Superior temporal gyrus (tissue), 1 donor: ENCODE measurements around the gene CACNA1B.
"Not testable (repeated sequence)": the region's sequence is repeated elsewhere in the genome, so short reads cannot be mapped to it uniquely, and the experiment has no call there.

Experiments
- DNase-seq: peaks from one replicate; pipeline ENCODE4 v3.0.0-alpha.2; 2016; ENCODE audit errors: extremely low spot score

The CACNA1B gene

DNA sequence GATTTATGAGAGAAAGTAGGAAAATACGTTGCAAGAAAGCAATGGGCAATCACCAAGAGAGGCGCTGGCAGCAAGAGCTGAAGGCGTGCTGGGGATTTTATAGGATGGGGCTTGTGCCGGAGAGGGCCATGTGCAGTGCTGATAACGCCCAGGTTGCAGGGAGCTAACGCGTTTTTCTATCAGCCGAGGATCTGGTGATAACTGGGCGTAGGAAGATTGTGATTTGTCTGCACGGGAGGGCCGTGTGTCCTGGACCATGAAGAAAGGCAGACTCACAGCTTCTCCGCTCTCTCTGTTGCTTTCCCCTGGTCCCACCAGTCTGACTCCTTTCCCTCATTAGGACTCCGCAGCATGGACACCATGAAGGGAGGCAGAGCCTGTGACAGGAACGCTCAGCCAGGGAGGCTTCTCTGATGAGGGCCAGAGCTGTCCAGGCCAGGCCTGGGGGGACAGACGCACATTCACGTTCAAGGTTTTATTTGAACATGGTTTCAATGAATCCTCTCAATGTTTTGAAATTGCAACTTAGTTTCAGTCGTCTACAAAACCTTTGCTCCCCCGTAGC lies 11.9 kb upstream of the CACNA1B start:
- DNase-seq: no peak

DNA sequence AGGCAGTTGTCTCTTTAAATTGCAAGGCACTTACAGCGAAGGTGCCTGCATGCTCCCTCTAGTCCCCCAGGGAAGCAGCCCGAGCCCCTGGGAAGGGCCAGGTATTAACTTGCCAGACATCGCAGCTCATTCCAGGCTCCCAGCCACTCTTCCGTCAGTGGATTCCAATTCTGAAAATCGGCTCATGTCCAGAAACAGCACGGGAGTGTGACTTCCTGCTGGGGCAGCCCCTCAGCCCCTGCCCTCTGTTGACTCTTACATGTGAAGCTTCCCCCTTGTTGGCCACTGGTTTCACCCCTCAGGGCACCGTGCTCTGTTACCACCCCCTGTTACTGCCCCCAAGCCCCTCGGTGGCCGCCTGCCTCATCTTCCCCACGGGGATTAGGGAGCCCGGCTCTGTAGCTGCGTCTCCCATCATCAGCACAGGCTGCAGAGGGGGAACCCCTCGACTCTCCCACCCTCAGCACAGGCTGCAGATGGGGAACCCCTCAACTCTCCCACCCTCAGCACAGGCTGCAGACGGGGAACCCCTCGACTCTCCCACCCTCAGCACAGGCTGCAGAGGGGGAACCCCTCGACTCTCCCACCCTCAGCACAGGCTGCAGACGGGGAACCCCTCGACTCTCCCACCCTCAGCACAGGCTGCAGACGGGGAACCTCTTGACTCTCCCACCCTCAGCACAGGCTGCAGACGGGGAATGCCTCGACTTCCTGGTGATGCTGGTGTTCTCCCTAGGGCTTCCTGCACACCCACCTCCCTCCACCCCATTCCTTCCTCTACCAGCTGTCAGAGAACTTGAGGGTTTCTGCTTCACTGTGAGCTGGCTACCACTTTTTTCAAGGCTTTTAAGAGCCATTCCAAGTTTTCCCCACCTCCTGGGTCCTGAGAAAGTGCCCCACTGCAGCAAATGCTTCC lies 11.1 kb upstream of the CACNA1B start:
- DNase-seq: no peak

DNA sequence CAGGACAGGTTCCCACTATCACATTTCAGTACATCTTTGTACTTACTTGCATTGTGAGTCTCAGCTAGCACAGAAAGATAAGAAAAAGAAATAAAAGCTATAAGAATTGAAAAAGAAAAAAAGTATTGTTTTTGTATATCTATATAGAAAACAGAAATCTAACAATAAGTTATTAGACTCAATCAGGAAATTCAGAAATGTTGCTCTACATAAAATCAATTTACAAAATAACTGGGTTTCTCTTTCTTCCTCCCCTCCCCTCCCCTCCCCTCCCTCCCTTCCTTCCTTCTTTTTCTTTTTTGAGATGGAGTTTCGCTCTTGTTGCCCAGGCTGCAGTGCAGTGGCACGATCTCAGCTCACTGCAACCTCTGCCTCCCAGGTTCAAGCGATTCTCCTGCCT lies 7.2 kb upstream of the CACNA1B start:
- DNase-seq: no peak

DNA sequence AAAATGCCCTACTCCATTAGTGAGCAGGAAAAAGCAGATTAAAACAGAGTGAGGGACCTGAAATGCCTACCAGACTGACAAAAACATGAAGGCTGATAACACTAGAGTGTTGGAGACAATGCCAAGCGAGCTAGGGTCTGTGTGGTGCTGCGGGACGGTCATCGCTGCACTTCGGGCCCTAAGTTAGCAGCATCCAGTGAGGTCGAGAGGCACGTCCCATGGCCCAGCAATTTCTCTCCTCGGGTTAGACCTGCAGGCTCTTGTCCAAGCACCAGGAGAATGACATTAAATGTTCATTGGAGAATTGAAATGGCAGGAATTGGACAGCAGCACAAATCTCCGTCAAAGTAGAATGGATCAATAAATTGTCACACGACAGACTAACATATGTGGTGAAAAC lies 5.3 kb upstream of the CACNA1B start:
- no peak for DNase-seq

DNA sequence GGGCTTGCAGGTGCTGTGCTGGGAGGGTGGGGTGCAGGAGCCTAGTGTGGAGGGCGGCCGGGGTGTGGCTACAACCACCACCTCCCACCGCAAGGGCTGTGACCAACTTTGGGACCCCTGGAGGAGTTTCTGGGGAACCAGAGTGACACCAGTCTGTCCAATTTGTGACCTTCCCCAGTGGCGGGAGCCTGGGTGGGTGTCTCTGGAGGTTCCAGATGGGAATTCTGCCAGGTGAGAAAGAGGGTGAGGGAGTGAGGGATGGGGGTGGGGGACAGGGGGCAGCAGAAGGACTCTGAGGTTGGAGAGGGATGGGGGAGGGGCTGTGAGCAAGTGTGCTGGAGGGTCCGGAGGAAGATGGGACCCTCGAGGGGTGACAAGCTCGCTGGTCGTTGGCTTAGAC lies 4.2 kb upstream of the CACNA1B start:
- DNase-seq: no peak

DNA sequence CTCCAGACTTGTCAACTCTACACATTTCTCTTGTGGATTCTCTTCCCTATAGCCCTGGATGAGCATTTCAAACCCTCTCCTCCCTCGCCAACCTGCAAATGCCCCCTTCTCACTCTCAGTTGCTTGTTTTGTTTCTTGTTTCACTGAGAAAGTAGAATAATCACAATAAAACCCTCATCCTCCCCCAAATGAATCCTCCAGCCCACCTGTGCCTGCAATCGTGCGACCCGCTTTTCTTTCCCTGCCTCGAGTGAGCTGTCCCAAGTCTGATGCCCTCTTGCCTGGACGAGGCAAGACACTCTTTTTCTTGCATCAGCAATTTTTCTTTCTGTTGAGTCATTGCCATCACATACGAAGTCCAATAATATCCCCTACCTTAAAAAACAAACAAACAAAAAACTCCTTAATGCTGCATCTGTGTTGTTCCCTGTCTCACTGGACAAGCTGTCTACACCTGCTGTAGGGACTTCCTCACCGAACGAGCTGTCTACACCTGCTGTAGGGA lies 3.7 kb upstream of the CACNA1B start:
- no peak for DNase-seq

DNA sequence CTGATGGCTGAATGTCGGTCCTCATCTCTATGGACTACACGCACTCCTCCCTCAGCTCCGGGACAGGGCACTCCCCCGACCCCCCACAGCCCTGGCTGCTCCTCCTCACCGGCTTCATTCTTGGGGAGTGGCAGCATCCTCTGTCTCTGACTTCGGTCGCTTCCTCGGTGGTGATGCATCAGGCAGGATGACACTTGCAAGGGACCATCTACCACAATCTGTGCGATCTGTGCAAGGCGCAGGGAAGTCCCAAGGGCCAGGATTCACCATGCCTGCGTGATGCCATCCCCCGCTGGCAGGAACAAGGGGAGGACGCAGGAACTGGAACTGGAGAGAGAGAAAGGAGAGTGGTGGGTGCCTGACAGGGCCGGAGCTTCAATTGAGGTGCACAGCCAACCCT lies 2.2 kb upstream of the CACNA1B start:
- DNase-seq: no peak

DNA sequence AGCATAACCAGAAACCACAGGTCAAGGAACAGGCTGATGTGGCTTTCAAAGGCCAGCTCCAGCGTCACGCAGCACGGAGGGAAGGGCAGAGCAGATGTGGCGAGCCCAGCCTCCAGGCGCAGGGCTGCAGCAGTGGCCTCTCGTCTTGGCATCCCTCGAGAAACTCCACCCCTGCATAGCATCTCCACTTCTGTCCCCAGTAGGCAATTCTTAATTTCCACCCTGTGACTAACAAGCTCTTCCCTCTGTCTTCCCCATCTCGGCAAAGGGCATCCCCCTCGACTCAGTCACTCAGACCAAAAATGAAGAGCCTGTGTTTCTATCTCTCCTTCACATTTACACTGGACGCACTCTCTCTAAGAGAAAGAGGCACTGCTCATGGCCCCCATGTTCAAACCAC lies 1.7 kb upstream of the CACNA1B start:
- DNase-seq: no peak

DNA sequence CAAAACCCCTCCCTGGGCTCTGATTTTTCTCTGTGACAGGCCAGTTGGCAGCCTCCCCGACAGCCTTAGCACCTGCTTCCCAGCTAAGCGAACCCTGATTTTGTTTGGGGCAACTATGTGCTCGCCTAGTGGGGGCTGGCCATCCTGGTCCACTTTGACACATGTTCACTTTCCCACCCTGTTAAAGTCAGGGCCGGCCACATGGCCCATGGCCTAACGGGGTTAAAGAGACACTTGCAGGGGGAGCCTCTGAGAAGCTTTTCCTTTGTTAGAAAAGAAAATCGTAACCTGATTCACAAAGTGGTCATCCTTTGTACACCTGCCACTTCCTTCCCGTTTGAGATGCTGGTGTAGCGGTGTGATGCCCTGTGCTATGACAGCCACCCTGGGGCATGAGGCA lies 1.3 kb upstream of the CACNA1B start:
- DNase-seq: no peak

DNA sequence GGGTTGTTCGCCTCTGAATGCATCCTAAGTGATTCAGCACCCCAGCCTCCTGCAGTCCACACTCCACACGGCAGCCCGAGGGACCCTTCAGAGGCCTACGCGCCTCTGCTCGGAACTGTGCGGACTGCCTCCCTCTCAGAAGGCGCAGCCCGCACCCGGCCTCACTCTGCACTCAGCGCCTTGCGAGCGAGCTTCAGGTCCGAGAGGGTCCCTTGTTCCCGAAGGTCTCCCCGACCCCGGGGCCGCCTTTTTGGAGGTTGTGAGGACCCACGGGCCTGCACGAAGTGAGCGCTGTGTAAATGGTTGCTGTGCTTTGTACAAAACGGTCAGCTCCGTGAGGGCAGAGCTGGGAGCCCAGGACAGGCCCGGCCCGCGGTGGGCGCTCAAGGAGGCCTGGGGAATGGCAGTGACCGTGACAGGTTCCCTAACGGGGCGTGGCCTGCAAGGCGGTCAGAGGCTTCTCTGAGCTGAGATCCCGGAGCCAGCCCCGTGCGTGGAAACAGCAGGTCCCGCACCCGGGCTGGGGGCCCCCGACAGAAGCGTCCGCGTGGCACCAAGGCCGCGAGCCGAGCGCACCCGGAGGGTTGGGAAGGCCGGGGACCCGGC lies 698 bp upstream of the CACNA1B start:
- no peak for DNase-seq

DNA sequence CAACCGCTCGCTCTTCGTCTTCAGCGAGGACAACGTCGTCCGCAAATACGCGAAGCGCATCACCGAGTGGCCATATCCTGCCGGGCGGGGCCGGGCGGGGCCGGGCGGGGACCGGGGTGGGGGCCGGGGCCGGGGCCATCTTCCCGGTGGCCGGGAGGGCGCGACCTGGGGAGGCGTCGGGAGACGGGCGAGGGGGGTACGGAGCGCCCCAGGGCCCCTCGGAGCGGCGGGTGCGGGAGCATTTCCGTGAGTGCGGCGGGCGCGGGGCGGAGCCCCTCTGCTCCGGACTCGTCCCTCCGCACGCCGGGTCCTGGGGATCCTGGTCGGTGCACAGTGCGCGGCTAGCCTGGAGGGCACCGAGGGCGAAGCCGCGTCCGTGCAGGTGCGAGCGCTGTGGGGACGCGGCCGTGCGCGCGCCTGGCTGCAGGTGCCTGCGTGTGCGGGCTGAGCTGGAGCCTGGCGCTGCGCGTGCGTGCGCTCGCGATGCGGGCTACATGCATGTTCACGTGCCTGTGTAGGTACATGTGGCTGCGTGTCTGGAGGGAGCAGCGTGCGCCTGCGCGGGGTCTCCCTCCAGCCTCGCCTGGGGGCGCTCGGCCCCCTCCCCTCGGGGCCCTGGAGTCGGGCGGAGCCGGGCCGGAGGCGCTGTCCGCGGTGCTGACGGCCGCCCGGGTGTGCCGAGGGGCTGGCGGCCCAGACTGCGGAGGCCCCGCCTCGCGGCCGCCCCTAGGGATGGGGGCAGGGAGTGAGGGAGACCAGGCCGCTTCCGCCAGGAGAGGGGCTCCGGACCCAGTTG lies 762 bp downstream of the CACNA1B start:
- no peak for DNase-seq

DNA sequence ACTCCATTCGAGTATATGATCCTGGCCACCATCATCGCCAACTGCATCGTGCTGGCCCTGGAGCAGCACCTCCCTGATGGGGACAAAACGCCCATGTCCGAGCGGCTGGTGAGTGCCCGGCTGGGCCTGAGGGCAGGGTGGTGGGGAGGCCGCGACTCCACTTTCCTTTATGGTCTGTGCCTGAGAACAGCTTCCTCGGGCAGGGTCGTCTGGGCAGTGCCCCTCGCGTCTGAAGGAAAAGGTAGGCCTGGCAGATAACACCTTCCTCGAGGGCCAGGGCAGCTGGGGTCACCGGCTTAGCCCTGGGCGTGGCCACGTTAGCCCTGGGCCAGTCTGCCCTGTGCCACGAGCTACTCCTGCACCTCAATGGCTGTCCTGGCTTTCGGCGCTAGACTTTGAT lies 1.5 kb downstream of the CACNA1B start:
- DNase-seq: no peak

DNA sequence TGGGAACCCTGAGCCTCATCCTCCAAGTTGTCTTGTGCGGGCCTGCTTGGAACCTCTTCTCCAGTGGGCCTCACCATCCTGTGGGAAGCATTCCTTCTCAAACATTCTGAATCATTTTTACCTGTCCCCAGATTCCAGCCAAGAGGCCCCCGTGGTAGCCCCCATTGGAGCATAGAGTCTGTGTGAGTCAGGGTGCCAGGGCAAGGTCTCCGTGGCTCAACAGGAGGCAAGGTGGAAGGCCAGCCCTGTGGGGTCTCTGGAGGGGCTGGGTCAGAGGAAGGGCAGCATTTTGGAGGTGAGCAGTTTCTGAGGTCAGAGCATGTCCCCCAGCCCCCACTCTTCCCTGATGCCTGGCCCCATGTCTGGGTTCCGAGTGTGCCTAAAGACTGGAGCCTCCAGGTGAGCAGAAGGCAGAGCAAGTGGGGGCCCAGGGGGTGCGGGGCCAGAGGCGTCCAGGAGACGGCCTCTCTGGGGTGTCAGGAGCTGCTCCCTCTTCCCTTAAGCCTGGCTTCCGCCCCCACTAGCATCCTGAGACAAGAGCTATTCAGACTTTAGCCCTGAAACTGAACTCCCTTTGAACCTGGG lies 2.1 kb downstream of the CACNA1B start:
- DNase-seq: no peak

DNA sequence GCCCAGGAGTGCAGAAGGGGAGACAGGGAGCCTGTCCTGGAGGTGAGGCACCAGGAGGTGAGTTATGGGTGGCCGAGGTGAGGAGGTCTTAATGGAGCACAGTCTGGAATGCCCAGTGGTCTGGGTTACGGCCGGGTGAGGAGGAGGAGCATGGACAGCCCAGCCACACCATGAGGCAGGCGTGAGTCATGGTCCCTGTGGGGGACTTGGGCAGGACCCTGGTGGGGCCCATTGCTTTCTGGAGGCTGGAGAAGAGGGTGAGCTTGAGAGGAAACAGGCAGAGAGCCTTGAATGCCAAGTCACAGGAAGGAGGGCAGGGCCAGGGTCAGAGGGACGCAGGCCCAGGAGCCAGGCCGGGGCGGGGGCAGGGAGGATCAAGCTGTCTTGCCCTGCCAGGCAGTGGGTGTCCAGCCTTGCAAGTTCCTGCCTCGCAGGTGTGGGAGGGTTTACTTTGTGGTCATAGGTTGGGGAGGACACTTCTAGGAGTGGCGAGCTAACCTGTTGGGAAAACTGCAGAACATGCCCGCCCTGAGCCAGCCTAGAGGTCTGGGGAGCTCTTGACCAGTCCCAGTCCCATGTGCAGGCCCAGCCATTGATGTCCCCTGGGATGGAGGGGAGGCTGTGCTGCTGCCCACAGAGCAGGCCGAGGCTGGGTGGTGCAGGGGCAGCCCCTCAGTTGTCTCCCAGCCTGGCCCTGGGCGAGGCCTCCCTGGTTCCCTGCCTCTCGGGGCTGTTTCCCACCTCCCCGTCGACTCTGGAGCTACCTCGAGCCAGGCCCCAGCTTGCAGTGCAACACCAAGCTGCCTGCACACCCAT lies 2.8 kb downstream of the CACNA1B start:
- DNase-seq: no peak

DNA sequence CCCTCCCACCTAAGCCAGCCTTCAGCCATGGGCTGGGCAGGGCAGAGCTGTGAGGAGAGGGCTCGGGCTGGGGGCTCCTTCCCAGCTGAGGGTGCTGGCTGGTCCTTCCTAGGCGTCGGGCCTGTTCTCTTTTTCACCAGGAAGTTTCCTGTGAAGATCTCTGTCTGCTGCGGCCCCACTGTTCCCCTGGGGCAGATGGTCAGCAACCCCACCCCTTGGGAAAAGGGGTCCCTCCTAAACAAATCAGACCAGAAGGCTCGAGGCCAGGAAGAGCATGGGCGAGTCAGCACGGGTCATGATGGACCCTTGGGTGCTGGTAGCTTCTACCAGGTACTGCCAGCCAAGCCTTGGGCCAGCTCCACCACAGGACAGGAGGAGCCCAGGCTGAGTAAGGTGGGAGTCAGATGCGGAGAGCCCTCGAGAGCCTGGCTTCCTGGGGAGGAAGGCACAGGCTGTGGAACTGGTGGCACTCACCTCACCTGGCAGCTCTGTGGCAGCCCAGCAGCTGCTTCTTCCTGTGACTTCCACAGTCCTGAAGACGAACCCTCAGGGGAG lies 3.5 kb downstream of the CACNA1B start:
- no peak for DNase-seq

DNA sequence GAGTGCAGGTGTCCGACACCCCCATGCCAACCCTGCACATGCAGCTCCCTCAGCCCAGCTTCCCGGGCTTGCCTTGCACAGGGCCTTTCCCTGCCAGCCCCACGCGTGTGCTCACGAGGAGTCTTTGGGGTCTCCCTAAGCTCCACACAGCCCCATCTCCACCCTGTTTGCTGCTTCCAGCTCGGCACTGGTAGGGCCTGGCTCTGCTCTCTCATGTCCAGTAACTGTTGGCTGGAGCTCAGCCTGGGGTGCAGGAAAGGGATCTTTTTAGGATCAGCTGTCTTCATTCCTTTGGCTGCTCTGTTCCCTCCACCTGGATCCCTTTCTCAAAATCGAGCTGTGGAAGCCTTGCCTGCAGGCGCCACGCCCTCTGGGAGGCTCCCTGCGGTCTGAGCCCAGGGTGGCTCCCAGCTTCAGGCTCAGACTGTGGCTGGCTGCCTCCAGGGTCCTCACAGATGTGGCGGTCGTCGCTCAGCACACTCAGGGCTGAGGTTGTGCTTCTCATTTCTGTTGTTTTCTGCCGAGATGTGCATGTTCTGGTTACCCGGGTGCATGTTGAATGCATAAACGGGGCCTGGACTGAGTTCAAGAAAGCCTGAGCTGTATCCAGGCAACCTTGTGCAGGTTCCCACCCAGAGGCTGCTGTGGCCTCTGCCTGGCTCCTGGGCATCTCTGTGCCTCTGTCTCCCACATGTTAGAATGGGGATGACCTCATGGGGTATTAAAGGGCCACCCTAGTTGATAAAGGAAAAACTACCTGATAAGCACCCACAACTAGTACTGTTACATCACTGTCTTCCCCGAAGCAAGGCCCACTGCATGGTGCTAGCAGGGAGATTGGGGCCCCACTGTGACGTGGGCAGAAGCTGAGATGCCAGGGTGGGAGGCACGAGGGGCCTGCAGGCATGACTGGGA lies 4.3 kb downstream of the CACNA1B start:
- DNase-seq: no peak

DNA sequence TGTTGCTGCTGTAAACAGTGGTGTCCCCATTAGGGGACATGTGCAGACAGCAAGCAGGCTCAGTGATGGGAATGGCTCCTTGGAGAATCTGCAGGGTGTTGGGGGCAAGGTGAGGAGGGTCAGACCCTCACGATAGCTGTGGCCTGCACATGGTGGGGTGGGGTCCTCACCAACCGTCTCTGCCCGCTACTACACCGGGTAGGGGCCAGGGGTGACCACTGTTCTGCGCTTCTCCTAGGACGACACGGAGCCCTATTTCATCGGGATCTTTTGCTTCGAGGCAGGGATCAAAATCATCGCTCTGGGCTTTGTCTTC lies 4.9 kb downstream of the CACNA1B start:
- DNase-seq: no peak

DNA sequence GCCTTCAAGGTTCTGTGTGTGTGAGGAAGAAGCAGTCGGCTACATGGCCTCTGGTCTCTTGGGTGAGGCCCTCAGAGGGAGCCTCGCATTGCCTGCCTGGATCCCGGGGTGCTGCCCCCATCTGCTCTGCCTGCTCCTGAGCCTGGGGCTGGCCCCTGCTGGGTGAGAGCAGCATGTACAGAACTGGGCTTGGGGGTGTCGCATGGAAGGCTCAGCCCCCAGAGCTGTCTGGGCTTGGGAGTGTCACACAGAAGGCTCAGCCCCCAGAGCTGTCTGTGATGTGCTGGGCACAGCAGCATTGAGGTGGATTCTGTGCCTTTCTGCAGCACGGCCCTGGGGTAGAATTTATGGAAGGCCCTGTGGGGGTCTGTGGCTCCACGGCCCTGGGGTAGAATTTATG lies 6.4 kb downstream of the CACNA1B start:
- DNase-seq: not testable (repeated sequence)

DNA sequence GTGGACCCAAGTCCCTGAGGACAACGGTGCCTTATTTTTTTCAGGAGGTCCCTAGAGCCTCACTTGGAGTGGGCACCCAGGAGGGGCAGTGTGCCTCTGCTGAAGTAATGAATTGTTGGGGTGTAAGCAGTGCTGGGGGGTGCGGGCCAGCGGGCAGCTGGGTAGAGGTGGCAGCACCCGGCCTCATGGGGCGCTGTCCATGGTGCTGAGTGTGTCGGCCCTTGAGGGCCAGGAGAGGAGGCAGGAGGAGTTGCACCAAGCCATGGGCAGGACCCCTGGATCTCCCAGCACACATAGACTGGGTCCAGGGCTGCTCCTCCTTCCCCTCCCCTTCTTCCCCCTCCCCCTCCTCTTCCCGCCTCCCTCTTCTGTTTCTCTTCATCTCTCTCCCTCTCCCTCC lies 7.0 kb downstream of the CACNA1B start:
- DNase-seq: not testable (repeated sequence)

DNA sequence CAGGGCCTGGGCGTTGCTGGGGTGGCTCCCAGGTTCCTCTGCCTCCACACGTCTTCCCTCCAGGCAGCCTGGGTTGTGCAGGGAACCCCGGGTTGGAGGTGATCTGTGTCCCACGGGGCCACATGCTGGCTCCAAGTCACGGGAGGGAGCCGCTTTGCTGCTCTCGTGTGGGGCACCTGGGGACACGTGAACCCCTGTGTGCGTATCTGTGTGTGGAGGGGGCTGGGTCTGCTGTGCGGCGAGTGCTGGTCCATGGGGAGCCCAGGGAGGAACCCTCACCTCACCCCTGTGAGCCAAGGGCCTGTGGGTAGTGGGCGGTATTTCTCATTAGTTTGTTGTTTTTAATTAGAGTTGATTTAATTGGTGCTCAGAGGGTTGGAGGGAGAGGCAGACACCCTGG lies 7.5 kb downstream of the CACNA1B start:
- not testable (repeated sequence) for DNase-seq
